ENCODE measurements around the gene PACSIN2. TPM values are rescaled to one million over a fixed set of nuclear protein-coding genes. Genes with fewer than 3 reads are reported as not detected.

PACSIN2 gene
- total and polyA plus RNA-seq, 8 donors = 63.4 to 149 (median 66.2) TPM

DNA sequence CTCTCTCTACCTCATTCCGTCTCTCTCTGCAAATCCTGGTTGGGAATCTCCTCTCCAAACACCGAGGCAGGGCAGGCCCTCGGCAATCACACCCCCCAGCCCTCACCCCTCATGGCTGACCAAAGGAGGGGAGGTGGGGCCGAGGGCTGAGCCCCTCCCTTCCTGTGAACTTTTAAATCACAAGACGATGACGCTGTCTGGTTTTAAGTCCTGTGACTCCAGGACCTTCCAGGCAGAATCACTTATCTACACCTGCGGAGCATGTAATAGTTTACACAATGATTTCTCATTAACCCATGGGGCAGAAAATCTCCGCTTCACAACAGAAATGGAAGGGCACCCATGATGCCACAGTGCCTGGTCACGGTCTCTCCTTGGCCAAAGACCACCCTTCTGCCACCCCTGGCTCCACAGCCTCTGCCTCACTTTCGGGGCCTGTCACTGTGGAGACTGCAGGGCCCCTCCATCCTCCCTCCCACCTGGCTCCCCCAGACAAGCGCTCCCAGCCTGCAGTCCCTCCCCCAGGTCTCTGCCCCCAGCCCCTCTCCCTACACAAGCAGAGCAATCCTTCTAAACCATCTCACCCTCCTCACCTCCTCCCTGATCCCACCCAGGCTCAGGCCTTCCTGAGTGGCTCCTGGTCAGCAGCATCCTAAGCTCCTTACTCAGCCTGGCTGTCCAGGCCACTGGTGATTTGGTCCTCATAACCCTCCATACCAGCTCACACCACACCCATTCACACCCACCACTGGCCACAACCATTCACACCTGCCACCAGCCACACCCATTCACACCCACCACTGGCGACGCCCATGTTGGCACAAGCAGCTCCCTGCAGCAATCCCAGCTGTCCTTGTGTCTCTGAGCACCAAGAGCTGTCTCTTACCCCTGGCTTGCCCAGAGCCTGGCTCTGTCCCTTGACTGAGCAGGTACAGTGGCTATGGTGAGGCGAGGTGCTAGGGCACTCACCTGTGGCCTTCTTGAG, 127.1 kb downstream of the PACSIN2 start:
- no peaks in the 10 kb centered on the region for H3K27me3 ChIP-seq
- DNase-seq (peak in 2 of 4 donors; percentile 51 to 71), ATAC-seq (peak; percentile 80)
- TF ChIP-seq, protein P1, sequence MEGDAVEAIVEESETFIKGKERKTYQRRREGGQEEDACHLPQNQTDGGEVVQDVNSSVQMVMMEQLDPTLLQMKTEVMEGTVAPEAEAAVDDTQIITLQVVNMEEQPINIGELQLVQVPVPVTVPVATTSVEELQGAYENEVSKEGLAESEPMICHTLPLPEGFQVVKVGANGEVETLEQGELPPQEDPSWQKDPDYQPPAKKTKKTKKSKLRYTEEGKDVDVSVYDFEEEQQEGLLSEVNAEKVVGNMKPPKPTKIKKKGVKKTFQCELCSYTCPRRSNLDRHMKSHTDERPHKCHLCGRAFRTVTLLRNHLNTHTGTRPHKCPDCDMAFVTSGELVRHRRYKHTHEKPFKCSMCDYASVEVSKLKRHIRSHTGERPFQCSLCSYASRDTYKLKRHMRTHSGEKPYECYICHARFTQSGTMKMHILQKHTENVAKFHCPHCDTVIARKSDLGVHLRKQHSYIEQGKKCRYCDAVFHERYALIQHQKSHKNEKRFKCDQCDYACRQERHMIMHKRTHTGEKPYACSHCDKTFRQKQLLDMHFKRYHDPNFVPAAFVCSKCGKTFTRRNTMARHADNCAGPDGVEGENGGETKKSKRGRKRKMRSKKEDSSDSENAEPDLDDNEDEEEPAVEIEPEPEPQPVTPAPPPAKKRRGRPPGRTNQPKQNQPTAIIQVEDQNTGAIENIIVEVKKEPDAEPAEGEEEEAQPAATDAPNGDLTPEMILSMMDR (IDR thresholded peaks at IDR 0.05) = no peak
- no peak overlapping the region for H3K4me3 ChIP-seq
- intact Hi-C loops (cut with DNase I) = no loop called here
- peaks cover 0 to 83% of the 10 kb centered on the region in 2 donors for H3K36me3 ChIP-seq
- peak overlapping the region; percentile 62 to 89 for H3K27ac ChIP-seq
- peaks cover 8 to 58% of the 10 kb centered on the region in 2 donors for H3K4me1 ChIP-seq
- H3K9me3 ChIP-seq = no peaks in the 10 kb centered on the region

DNA sequence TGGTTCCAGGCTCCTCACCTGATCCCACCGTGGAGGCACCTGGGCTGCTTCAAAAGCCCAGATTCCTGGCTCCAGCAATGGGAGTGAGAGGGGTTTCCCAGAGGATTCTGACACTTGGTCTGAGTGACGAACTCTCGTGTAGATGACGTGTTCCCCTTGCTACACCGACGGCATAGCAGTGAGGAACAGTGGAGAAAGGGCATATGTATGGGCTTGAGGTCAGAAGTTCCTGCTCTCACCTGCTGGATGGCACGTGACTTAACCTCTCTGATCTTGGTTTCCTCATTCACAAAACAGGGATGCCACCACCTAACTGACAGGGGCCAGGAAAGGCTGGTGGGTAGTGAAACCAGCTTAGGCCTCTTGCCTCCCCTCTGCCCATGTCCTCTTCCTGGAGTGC, 127.8 kb downstream of the PACSIN2 start:
- DNase-seq (no peak), ATAC-seq (peak; percentile 27)
- H3K27me3 ChIP-seq = no peaks in the 10 kb centered on the region
- TF ChIP-seq, protein P1 (IDR thresholded peaks at IDR 0.05) = no peak
- H3K4me3 ChIP-seq = no peak overlapping the region
- intact Hi-C loops (cut with DNase I) = no loop called here
- H3K4me1 ChIP-seq = peaks cover 2 to 51% of the 10 kb centered on the region in 2 donors
- peak overlapping the region; percentile 62 to 89 for H3K27ac ChIP-seq
- no peaks in the 10 kb centered on the region for H3K9me3 ChIP-seq
- peaks cover 0 to 88% of the 10 kb centered on the region in 2 donors for H3K36me3 ChIP-seq

DNA sequence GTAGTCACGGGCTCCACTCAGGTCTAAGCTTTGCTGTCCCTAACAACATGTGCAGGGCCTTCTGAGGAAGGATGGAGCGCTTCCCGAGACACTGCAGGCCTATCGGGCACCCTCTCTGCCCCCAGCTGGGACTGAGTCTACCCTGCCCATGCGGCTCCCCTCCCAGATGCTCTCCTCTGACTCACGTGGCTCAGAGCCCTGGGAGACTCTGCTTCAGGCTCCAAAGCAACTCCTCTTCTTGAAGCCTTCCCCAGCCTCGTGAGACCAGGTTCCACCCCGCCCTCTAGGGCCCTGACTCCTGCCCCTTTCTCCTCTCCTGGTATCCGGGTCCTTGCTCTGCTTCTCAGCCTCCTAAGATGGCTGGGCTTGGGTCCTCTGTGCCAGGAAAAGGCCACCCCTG, 129.5 kb downstream of the PACSIN2 start:
- TF ChIP-seq, protein P1 (IDR thresholded peaks at IDR 0.05) = no peak
- H3K36me3 ChIP-seq = peaks cover 0 to 91% of the 10 kb centered on the region in 2 donors
- H3K27me3 ChIP-seq = no peaks in the 10 kb centered on the region
- H3K4me3 ChIP-seq = no peak overlapping the region
- intact Hi-C loops (cut with DNase I) = no loop called here
- peaks cover 0 to 35% of the 10 kb centered on the region in 2 donors for H3K4me1 ChIP-seq
- DNase-seq (no peak), ATAC-seq (no peak)
- no peaks in the 10 kb centered on the region for H3K9me3 ChIP-seq
- H3K27ac ChIP-seq = no peak overlapping the region

DNA sequence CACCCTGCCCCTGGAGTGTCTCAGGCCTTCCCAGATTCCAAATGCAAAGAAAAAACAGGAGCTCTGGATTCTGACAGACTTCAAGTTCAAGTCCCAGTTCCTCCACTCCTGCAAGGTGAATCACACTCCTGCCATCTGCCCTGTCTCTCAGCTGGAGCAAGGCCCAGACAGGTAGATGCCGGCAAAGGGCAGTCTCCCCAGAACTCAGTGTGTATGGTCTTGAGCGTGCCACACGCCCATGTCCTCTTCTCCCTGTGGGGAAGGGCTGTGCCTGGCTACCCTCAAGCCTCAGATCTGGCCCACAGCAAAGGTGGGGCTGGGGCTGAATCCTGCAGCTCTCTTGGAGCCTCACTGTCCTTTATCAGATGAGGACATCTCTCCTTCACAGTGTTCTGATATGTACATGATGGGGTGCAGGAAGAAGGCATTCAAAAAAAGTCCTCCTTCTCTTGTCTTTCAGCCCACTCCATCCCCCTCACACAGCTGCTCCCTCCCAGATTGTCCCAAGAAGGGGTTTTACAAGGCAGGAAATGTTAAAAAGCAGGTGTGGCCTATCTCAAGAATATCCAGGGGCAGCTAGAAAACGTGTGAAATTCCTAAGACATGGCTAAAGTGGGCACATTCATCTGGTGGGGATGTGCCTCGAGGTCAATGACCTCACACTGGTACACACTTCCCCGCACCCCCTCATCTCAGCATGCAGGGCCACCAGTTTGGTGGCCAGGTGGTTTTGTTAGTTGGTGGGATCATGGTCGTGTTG, 130.2 kb downstream of the PACSIN2 start:
- no peak for DNase-seq
- intact Hi-C loops (cut with DNase I) = no loop called here
- no peaks in the 10 kb centered on the region for H3K27me3 ChIP-seq
- H3K4me3 ChIP-seq = no peak overlapping the region
- peaks cover 0 to 28% of the 10 kb centered on the region in 2 donors for H3K4me1 ChIP-seq
- no peaks in the 10 kb centered on the region for H3K9me3 ChIP-seq
- TF ChIP-seq, protein P1 (IDR thresholded peaks at IDR 0.05) = no peak
- peaks cover 0 to 92% of the 10 kb centered on the region in 2 donors for H3K36me3 ChIP-seq
- ATAC-seq = no peak
- no peak overlapping the region for H3K27ac ChIP-seq

DNA sequence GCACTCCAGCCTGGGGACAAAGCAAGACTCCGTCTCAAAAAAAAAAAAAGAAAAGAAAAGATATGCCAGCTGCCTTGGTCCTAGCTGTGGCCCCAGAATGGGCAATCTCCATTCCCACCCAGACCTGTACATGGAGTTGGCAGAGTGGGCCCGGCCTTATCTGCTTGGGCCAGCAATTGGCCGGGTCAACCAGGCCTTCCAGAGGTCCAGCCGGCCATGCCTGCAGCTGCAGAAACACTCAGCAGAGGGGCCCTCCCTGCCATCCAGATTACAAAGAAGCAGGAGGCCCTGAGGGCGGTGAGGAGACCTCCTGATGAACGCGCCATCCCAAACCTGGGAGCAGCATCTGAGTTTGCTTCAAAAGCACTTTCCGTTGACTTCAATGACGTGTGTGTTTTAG, 131.0 kb downstream of the PACSIN2 start:
- ATAC-seq (no peak), DNase-seq (no peak)
- H3K4me3 ChIP-seq = no peak overlapping the region
- TF ChIP-seq, protein P1 (IDR thresholded peaks at IDR 0.05) = no peak
- no peaks in the 10 kb centered on the region for H3K9me3 ChIP-seq
- H3K4me1 ChIP-seq = peaks cover 0 to 23% of the 10 kb centered on the region in 2 donors
- H3K27me3 ChIP-seq = no peaks in the 10 kb centered on the region
- H3K27ac ChIP-seq = no peak overlapping the region
- H3K36me3 ChIP-seq = peaks cover 0 to 100% of the 10 kb centered on the region in 2 donors
- intact Hi-C loops (cut with DNase I) = no loop called here

All from left lung (tissue), 10 donors.